Smooth muscle cell (in vitro differentiated cells): ENCODE measurements around the gene POLR2F. TPM values are rescaled to one million over a fixed set of nuclear protein-coding genes. Genes with fewer than 3 reads are reported as not detected.

Experiments
- DNase-seq: peaks from one replicate; lab custom pipeline; 2025; ENCODE audit not compliant: unreplicated experiment; lab: John Stamatoyannopoulos, UW
- H2AFZ ChIP-seq: fragments of 200-600 bp; sonication (generic); 2 replicates; pipeline ENCODE4 v1.6.0; 2016; ENCODE audit warnings: antibody characterized with exemption, low read depth, mild to moderate bottlenecking
- H3F3A ChIP-seq: fragments of 200-600 bp; sonication (generic); 2 replicates; pipeline ENCODE4 v1.6.0; 2017; ENCODE audit warnings: antibody characterized with exemption, low read depth
- H3K27ac ChIP-seq: fragments of 200-600 bp; sonication (generic); 2 replicates; pipeline ENCODE4 v1.5.1; 2016; ENCODE audit warnings: low read depth, mild to moderate bottlenecking
- H3K27me3 ChIP-seq: fragments of 200-600 bp; sonication (generic); 2 replicates; pipeline ENCODE4 v1.6.1; 2016; ENCODE audit warnings: low read depth, mild to moderate bottlenecking
- H3K36me3 ChIP-seq: fragments of 200-600 bp; sonication (generic); 2 replicates; pipeline ENCODE4 v1.5.1; 2016; ENCODE audit warnings: low read depth
- H3K4me1 ChIP-seq: fragments of 200-600 bp; sonication (generic); 2 replicates; pipeline ENCODE4 v1.5.1; 2016; ENCODE audit warnings: low read depth
- H3K4me2 ChIP-seq: fragments of 200-600 bp; sonication (generic); 2 replicates; pipeline ENCODE4 v1.6.0; 2016; ENCODE audit warnings: mild to moderate bottlenecking
- H3K4me3 ChIP-seq: fragments of 200-600 bp; sonication (generic); 2 replicates; pipeline ENCODE4 v1.5.1; 2016; ENCODE audit warnings: mild to moderate bottlenecking
- H3K79me2 ChIP-seq: fragments of 200-600 bp; sonication (generic); 2 replicates; pipeline ENCODE4 v1.6.0; 2016; ENCODE audit warnings: low read depth, mild to moderate bottlenecking
- H3K9ac ChIP-seq: fragments of 200-600 bp; sonication (generic); 2 replicates; pipeline ENCODE4 v1.6.0; 2016; ENCODE audit warnings: low read depth
- H3K9me3 ChIP-seq: fragments of 200-600 bp; sonication (generic); replicated peaks from 2 replicates; pipeline ENCODE4 v1.5.1; 2016; ENCODE audit warnings: low read depth
- H4K20me1 ChIP-seq: fragments of 200-600 bp; sonication (generic); 2 replicates; pipeline ENCODE4 v1.6.0; 2016; ENCODE audit warnings: low read depth
- CTCF ChIP-seq: fragments of 200-600 bp; sonication (generic); IDR thresholded peaks from 2 replicates; pipeline ENCODE4 v1.5.1; 2017; ENCODE audit warnings: borderline replicate concordance, mild to moderate bottlenecking, antibody characterized with exemption; ENCODE audit not compliant: insufficient read depth, poor library complexity, severe bottlenecking
- WGBS: methylation state at CpG from one replicate; pipeline ENCODE4 v1.1.7; 2016; ENCODE audit warnings: low lambda C conversion rate; 5-methylcytosine and 5-hydroxymethylcytosine counted together
- polyA plus RNA-seq: library from polyadenylated mRNA; unstranded; fragments of >200 nt; fragmentation: Nextera tagmentation; extraction: Ambion mirVana; gene quantifications from 2 replicates; pipeline ENCODE4 v1.2.1, GENCODE V29; 2016
- total RNA-seq: library from RNA; depleted of rRNA; stranded (reverse); fragments of >200 nt; gene quantifications from 2 replicates; pipeline ENCODE4 v1.2.3, GENCODE V29; 2014

The POLR2F gene
- total and polyA plus RNA-seq, 2 experiments from 2014 or later = 29.0 to 138 TPM

- no peak overlapping the region for H3K4me2 ChIP-seq
- no peak overlapping the region for H3K9ac ChIP-seq
- 70% methylated on average over 15 of the region's 15 CpGs for WGBS
- H2AFZ ChIP-seq = no peak overlapping the region
- H3F3A ChIP-seq = no peaks in the 10 kb centered on the region
- H3K36me3 ChIP-seq = no peaks in the 10 kb centered on the region
- H3K27me3 ChIP-seq = no peaks in the 10 kb centered on the region
- H3K4me3 ChIP-seq = no peak overlapping the region
- no peaks in the 10 kb centered on the region for H3K9me3 ChIP-seq
- peaks cover 43% of the 10 kb centered on the region for H3K79me2 ChIP-seq
- peaks cover 10% of the 10 kb centered on the region for H3K4me1 ChIP-seq
- peaks cover 51% of the 10 kb centered on the region for H4K20me1 ChIP-seq
- no peak for DNase-seq
- H3K27ac ChIP-seq = no peak overlapping the region
- no peak for TF ChIP-seq CTCF
These were observed 42.4 kb upstream of the POLR2F start for GRCh38 chr22:37910890-37911672.

GRCh38 chr22:37911697-37912096 is 41.8 kb upstream of the POLR2F start:
- Histone ChIP-seq H3F3A (no peaks in the 10 kb centered on the region), H3K27ac (no peak overlapping the region), H3K36me3 (no peaks in the 10 kb centered on the region), H3K9ac (no peak overlapping the region), H3K4me2 (no peak overlapping the region), H3K79me2 (peaks cover 39% of the 10 kb centered on the region), H4K20me1 (peaks cover 51% of the 10 kb centered on the region), H3K27me3 (no peaks in the 10 kb centered on the region), H3K4me1 (peaks cover 10% of the 10 kb centered on the region), H2AFZ (no peak overlapping the region), H3K4me3 (no peak overlapping the region), H3K9me3 (no peaks in the 10 kb centered on the region)
- DNase-seq = no peak
- no peak for TF ChIP-seq CTCF
- WGBS = 91% methylated on average over 8 of the region's 8 CpGs

- Histone ChIP-seq H4K20me1 (peaks cover 46% of the 10 kb centered on the region), H3K36me3 (no peaks in the 10 kb centered on the region), H3K9me3 (no peaks in the 10 kb centered on the region), H3K27ac (no peak overlapping the region), H3K27me3 (no peaks in the 10 kb centered on the region), H3F3A (no peaks in the 10 kb centered on the region), H3K79me2 (peaks cover 34% of the 10 kb centered on the region), H2AFZ (no peak overlapping the region), H3K4me3 (no peak overlapping the region), H3K4me1 (peaks cover 7% of the 10 kb centered on the region), H3K4me2 (no peak overlapping the region), H3K9ac (no peak overlapping the region)
- 93% methylated on average over 8 of the region's 8 CpGs for WGBS
- no peak for DNase-seq
- no peak for TF ChIP-seq CTCF
These were observed 41.3 kb upstream of the POLR2F start for GRCh38 chr22:37912171-37912570.
